Measurements from ENCODE around the gene F2. TPM values are rescaled to one million over a fixed set of nuclear protein-coding genes. Genes with fewer than 3 reads are reported as not detected.

F2 gene
- total RNA-seq, 1 donor from 2014 or later = 0.26 TPM

GRCh38 chr11:46761807-46762206, 42.8 kb downstream of the F2 start:
- DNase-seq (ENCODE audit: low read depth) (no peak), FAIRE-seq (no peak)
- no peaks in the 10 kb centered on the region for H3K27me3 ChIP-seq (ENCODE audit: control insufficient read depth, insufficient read depth, low read length)
- H3K36me3 ChIP-seq (ENCODE audit: control insufficient read depth, insufficient read depth, low read length) = peaks cover 17% of the 10 kb centered on the region
- H3K4me3 ChIP-seq (ENCODE audit: low read depth, low read length) = no peak overlapping the region
- TF ChIP-seq CTCF (IDR thresholded peaks at IDR 0.05; ENCODE audit: insufficient read depth, low read length, severe bottlenecking) = no peak

GRCh38 chr11:46762248-46762647, 43.2 kb downstream of the F2 start:
- Histone ChIP-seq H3K27me3 (ENCODE audit: control insufficient read depth, insufficient read depth, low read length) (no peaks in the 10 kb centered on the region), H3K36me3 (ENCODE audit: control insufficient read depth, insufficient read depth, low read length) (peaks cover 17% of the 10 kb centered on the region)

GRCh38 chr11:46766656-46767055, 47.6 kb downstream of the F2 start:
- no peak for TF ChIP-seq CTCF (IDR thresholded peaks at IDR 0.05; ENCODE audit: insufficient read depth, low read length, severe bottlenecking)
- FAIRE-seq = no peak
- Histone ChIP-seq H3K36me3 (ENCODE audit: control insufficient read depth, insufficient read depth, low read length) (peaks cover 7% of the 10 kb centered on the region), H3K27me3 (ENCODE audit: control insufficient read depth, insufficient read depth, low read length) (no peaks in the 10 kb centered on the region), H3K4me3 (ENCODE audit: low read depth, low read length) (no peak overlapping the region)
- no peak for DNase-seq (ENCODE audit: low read depth)

More at GRCh38 chr11:46762248-46762647, 43.2 kb downstream of the F2 start:
- H3K4me3 ChIP-seq (ENCODE audit: low read depth, low read length) = no peak overlapping the region
- DNase-seq (ENCODE audit: low read depth) (no peak), FAIRE-seq (no peak)
- TF ChIP-seq CTCF (IDR thresholded peaks at IDR 0.05; ENCODE audit: insufficient read depth, low read length, severe bottlenecking) = no peak

- Histone ChIP-seq H3K27me3 (ENCODE audit: control insufficient read depth, insufficient read depth, low read length) (no peaks in the 10 kb centered on the region), H3K4me3 (ENCODE audit: low read depth, low read length) (no peak overlapping the region), H3K36me3 (ENCODE audit: control insufficient read depth, insufficient read depth, low read length) (peaks cover 6% of the 10 kb centered on the region)
- no peak for DNase-seq (ENCODE audit: low read depth)
- FAIRE-seq = no peak
- no peak for TF ChIP-seq CTCF (IDR thresholded peaks at IDR 0.05; ENCODE audit: insufficient read depth, low read length, severe bottlenecking)
Observed at GRCh38 chr11:46769636-46770221, 50.7 kb downstream of the F2 start.

- no peak for DNase-seq (ENCODE audit: low read depth)
- no peak for FAIRE-seq
- no peak for TF ChIP-seq CTCF (IDR thresholded peaks at IDR 0.05; ENCODE audit: insufficient read depth, low read length, severe bottlenecking)
- H3K4me3 ChIP-seq (ENCODE audit: low read depth, low read length) = no peak overlapping the region
- peaks cover 8% of the 10 kb centered on the region for H3K36me3 ChIP-seq (ENCODE audit: control insufficient read depth, insufficient read depth, low read length)
- no peaks in the 10 kb centered on the region for H3K27me3 ChIP-seq (ENCODE audit: control insufficient read depth, insufficient read depth, low read length)
Observed at GRCh38 chr11:46776878-46777277, 57.9 kb downstream of the F2 start.

- no peak for TF ChIP-seq CTCF (IDR thresholded peaks at IDR 0.05; ENCODE audit: insufficient read depth, low read length, severe bottlenecking)
- H3K4me3 ChIP-seq (ENCODE audit: low read depth, low read length) = no peak overlapping the region
- FAIRE-seq = no peak
- H3K27me3 ChIP-seq (ENCODE audit: control insufficient read depth, insufficient read depth, low read length) = no peaks in the 10 kb centered on the region
- no peak for DNase-seq (ENCODE audit: low read depth)
- H3K36me3 ChIP-seq (ENCODE audit: control insufficient read depth, insufficient read depth, low read length) = peaks cover 10% of the 10 kb centered on the region
Observed at GRCh38 chr11:46778416-46778815, 59.4 kb downstream of the F2 start.
